ENCODE results near the gene RTL10.
A peak's percentile ranks its signal among the peaks of the same experiment; 100 is the strongest.

The RTL10 gene

GRCh38 chr22:19854778-19855503 is at the start of gene RTL10, which contains the start of gene GNB1L:
Gene RTL10 (minus strand): TSS chr22:19854874. CDS start chr22:19852261, 2,613 bp downstream.
Gene GNB1L (minus strand): TSS chr22:19854874. CDS start chr22:19821355, 33,519 bp downstream.
- DNase-seq (ENCODE audit: low spot score) = peak; percentile 96

GRCh38 chr22:19904174-19904856 is 49.6 kb upstream of the RTL10 start:
- DNase-seq (ENCODE audit: low spot score) = no peak

GRCh38 chr22:19903513-19903912 is 48.8 kb upstream of the RTL10 start:
- no peak for DNase-seq (ENCODE audit: low spot score)

- no peak for DNase-seq (ENCODE audit: low spot score)
Observed at GRCh38 chr22:19903031-19903430, 48.4 kb upstream of the RTL10 start.

GRCh38 chr22:19902245-19902715 is 47.6 kb upstream of the RTL10 start:
- no peak for DNase-seq (ENCODE audit: low spot score)

- no peak for DNase-seq (ENCODE audit: low spot score)
Observed at GRCh38 chr22:19901577-19902244, 47.0 kb upstream of the RTL10 start.

- no peak for DNase-seq (ENCODE audit: low spot score)
Observed at GRCh38 chr22:19900707-19901436, 46.2 kb upstream of the RTL10 start.

GRCh38 chr22:19898831-19899567 is 44.3 kb upstream of the RTL10 start:
- no peak for DNase-seq (ENCODE audit: low spot score)

GRCh38 chr22:19898145-19898544 is 43.5 kb upstream of the RTL10 start:
- no peak for DNase-seq (ENCODE audit: low spot score)

- DNase-seq (ENCODE audit: low spot score) = no peak
Observed at GRCh38 chr22:19897726-19898125, 43.1 kb upstream of the RTL10 start.

- DNase-seq (ENCODE audit: low spot score) = no peak
Observed at GRCh38 chr22:19896665-19897355, 42.1 kb upstream of the RTL10 start.

- DNase-seq (ENCODE audit: low spot score) = no peak
Observed at GRCh38 chr22:19895160-19895849, 40.6 kb upstream of the RTL10 start.

GRCh38 chr22:19893363-19893762 is 38.7 kb upstream of the RTL10 start:
- DNase-seq (ENCODE audit: low spot score) = no peak

GRCh38 chr22:19892925-19893324 is 38.3 kb upstream of the RTL10 start:
- DNase-seq (ENCODE audit: low spot score) = no peak

- DNase-seq (ENCODE audit: low spot score) = peak; percentile 17
Observed at GRCh38 chr22:19892257-19892879, 37.7 kb upstream of the RTL10 start.

- DNase-seq (ENCODE audit: low spot score) = peak; percentile 63
Observed at GRCh38 chr22:19891317-19892256, 36.9 kb upstream of the RTL10 start.

GRCh38 chr22:19890502-19891316 is 36.0 kb upstream of the RTL10 start:
- no peak for DNase-seq (ENCODE audit: low spot score)

GRCh38 chr22:19889951-19890350 is 35.3 kb upstream of the RTL10 start:
- no peak for DNase-seq (ENCODE audit: low spot score)
